NT2/D1 (cell line): Measurements from ENCODE around the gene ADARB2.

Source experiments
- SUZ12 ChIP-seq: IDR thresholded peaks from 2 replicates; pipeline ENCODE4 v1.6.1; 2011; ENCODE audit not compliant: insufficient read length, insufficient read depth; ENCODE audit errors: extremely low read depth
- YY1 ChIP-seq: IDR thresholded peaks from 2 replicates; pipeline ENCODE4 v1.6.1; 2011; ENCODE audit not compliant: insufficient read length, insufficient read depth
- ZNF274 ChIP-seq: IDR thresholded peaks from 2 replicates; pipeline ENCODE4 v1.6.1; 2011; ENCODE audit warnings: mild to moderate bottlenecking, low read depth, low read length

- TF ChIP-seq ZNF274 (no peak), YY1 (no peak), SUZ12 (no peak)
Observed at GRCh38 chr10:1293636-1294435, 443.5 kb downstream of the ADARB2 start.
